GM19238 (cell line): ENCODE measurements around the gene SIGLEC12.

ENCODE experiments used
- DNase-seq: peaks from one replicate; pipeline ENCODE4 v3.0.0; 2011; ENCODE audit warnings: low spot score; ENCODE audit not compliant: insufficient read length

Gene SIGLEC12

GRCh38 chr19:51501594-51502263 is at the start of gene SIGLEC12:
TSS of gene SIGLEC12 (minus strand) at chr19:51501800. CDS start at chr19:51501733, 67 bp downstream.
- no peak for DNase-seq

DNA sequence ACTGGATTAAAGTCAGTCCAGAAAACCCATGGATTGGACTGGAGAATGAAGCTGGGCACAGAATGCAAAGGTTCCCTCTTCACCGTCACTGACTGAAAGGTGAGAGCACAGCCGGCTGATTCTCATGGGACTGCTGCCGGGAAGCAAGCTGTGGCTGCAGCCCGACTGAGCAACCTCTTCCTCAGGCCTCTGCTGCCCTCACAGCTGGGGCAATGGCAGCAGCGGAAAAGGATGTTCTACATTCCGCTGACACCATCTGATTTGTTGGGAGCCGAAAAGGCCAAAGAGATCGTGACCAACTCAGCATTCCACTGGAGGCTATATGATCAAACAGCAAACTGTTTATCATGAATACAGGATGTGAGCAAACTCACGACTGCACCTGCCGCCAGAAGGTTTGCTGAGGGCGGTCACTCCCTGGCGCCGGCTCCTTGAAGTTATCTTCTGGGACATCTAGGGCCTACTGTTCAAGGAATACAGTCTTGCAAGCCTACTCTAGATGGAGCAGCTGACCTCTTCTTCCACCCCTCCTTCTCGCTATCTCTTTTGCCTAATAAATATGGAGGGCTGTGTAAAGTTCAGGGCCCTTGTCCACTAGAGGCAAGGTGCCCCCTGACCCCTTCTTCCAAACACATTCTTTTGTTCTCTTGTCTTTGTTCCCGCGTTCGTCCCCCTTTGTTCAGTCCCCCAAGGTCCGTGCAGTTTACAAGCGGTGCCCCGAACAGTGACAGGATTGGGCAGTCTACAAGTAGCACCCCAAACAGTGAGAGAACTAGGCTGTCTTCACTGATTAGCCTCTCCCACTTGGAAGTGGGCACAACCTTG is 49.5 kb upstream of the SIGLEC12 start:
- DNase-seq: no peak

- no peak for DNase-seq
Measured at GRCh38 chr19:51549533-51550324, 48.1 kb upstream of the SIGLEC12 start.

GRCh38 chr19:51548891-51549305 is 47.3 kb upstream of the SIGLEC12 start:
- DNase-seq: no peak

GRCh38 chr19:51548213-51548651 is 46.6 kb upstream of the SIGLEC12 start:
- DNase-seq: no peak

DNA sequence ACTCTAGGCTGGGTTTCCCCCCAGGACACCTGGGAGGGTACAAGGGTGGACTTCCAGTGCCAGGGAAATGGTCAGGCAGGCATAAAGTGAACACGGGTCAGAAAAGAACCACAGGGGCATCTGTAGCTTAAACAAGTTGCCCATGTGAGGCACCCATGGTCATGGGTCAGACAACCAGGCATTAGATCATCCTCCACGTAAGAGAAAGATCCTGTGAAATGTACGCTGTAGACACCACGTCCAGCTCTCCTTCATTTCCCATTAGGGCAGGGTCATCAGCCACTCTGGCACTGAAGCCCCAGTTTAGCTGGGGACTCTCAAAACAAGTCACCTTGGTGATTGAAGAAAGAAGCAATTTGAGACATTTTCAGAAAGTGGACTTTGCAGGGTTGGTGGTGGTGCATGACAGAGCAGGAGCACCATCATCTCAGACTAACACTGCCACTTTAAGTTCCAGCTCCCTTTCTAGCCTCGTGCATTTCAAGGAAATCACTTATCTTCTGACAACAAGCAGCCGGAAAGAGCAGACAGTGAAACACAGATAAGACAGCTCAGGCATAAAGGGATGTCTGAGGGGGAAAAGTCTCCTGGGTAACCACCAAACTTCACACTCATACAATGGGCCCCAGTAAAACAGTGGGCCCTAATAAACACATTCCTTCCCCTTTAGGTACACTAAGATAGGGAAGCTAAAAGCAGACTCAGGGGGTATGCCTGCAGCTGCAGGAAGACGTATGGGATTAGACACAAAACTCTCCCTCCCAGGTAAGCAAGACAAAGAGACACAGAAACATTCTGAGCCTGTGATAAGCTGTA is 46.0 kb upstream of the SIGLEC12 start:
- DNase-seq: no peak

- DNase-seq: no peak
Measured at GRCh38 chr19:51546650-51547396, 45.2 kb upstream of the SIGLEC12 start.

- DNase-seq: no peak
Measured at GRCh38 chr19:51546107-51546649, 44.6 kb upstream of the SIGLEC12 start.

- no peak for DNase-seq
Measured at GRCh38 chr19:51544038-51544437, 42.4 kb upstream of the SIGLEC12 start.

- DNase-seq: no peak
Measured at GRCh38 chr19:51542699-51543098, 41.1 kb upstream of the SIGLEC12 start.

- DNase-seq: no peak
Measured at GRCh38 chr19:51541458-51542357, 40.1 kb upstream of the SIGLEC12 start.

DNA sequence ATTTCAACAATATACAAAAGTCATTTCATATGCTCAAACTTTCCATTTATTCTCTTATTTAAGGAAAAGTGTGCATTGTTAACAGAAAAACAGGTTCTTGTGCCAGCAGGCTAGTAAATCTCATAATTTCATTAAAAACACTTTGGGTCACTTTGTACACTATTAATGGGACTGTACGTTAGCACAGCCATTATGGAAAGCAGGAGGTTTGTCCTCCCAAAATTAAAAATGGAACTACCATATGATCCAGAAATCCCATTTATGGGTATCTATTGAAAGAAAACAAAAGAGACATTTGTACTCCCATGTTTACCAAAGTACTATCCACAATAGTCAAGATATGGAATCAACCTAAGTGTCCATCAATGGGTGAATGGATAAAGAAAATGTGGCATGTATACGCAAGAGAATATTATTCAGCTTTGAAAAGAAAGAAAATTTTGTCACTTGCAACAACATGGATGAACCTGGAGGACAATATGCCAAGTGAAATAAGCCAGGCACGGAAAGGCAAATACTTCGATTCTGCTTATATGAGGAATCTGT is 38.3 kb upstream of the SIGLEC12 start:
- no peak for DNase-seq

DNA sequence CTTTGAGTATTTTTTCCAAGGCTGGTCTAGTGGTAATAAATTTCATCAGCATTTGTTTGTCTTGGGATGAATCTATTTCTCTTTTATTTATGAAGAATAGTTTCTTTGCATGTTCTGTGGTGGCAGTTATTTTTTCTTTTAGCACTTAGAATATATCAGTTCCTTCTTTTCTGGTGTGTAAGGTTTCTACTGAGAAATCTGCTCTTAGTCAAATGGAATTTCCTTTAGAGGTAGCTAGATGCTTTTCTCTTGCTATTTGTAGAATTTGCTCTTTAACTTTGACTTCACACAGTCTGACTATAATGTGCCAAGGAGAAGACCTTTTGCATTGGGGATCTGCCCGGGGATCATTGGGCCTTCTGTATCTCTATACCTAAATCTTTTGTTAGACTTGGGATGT is 33.9 kb upstream of the SIGLEC12 start:
- no peak for DNase-seq

- DNase-seq: peak; percentile 32
Measured at GRCh38 chr19:51531349-51532315, 30.0 kb upstream of the SIGLEC12 start, which contains the start of gene SIGLEC6. TSS of gene SIGLEC6 (minus strand) at chr19:51531670. CDS start at chr19:51531648, 22 bp downstream.

- DNase-seq: no peak
Measured at GRCh38 chr19:51530616-51531015, 29.0 kb upstream of the SIGLEC12 start.

- no peak for DNase-seq
Measured at GRCh38 chr19:51529301-51529700, 27.7 kb upstream of the SIGLEC12 start.

DNA sequence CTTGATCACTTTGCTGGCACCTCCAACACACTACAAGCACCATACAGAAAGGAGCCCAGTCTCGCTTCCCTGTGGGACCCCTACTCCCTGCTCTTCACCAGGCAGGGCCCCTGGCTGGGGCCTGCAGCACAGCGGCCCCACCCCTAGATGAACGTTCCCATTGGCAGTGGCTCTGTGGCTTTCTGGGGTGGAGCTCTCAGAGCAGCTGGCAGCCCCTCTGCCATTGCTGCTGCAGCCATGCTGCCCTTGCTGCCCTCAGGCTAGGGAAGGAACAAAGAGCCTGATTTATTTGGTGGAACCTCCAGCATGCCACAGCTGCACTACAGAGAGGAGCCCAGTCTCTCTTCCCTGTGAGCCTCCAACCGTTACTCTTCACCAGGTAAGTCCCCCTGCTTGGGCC is 24.1 kb upstream of the SIGLEC12 start:
- DNase-seq: no peak
